NCI-H69 (cell line): ENCODE measurements around the gene CYTH3.

ENCODE experiments used
- DNase-seq: peaks from one replicate; lab custom pipeline; 2025; lab: John Stamatoyannopoulos, UW

Gene CYTH3

GRCh38 chr7:6167587-6168476 is 104.6 kb downstream of the CYTH3 start:
- no peak for DNase-seq

GRCh38 chr7:6167004-6167551 is 105.3 kb downstream of the CYTH3 start:
- no peak for DNase-seq

- DNase-seq, result no peak
Observed at GRCh38 chr7:6166443-6166891, 106.0 kb downstream of the CYTH3 start.

- no peak for DNase-seq
Observed at GRCh38 chr7:6165521-6166320, 106.7 kb downstream of the CYTH3 start.

- no peak for DNase-seq
Observed at GRCh38 chr7:6165075-6165474, 107.3 kb downstream of the CYTH3 start.

- DNase-seq, result no peak
Observed at GRCh38 chr7:6164491-6164890, 107.9 kb downstream of the CYTH3 start.

GRCh38 chr7:6164010-6164409 is 108.4 kb downstream of the CYTH3 start:
- DNase-seq, result no peak

GRCh38 chr7:6163402-6163801 is 109.0 kb downstream of the CYTH3 start:
- DNase-seq, result no peak

GRCh38 chr7:6162650-6163366 is 109.6 kb downstream of the CYTH3 start:
- no peak for DNase-seq

GRCh38 chr7:6162331-6162620 is 110.1 kb downstream of the CYTH3 start:
- DNase-seq, result no peak

- no peak for DNase-seq
Observed at GRCh38 chr7:6161463-6162330, 110.7 kb downstream of the CYTH3 start.

GRCh38 chr7:6160191-6160623 is 112.2 kb downstream of the CYTH3 start:
- DNase-seq, result peak; percentile 55

- no peak for DNase-seq
Observed at GRCh38 chr7:6159524-6160031, 112.8 kb downstream of the CYTH3 start.

- no peak for DNase-seq
Observed at GRCh38 chr7:6159097-6159483, 113.3 kb downstream of the CYTH3 start.

GRCh38 chr7:6158424-6159096 is 113.9 kb downstream of the CYTH3 start:
- no peak for DNase-seq

- DNase-seq, result no peak
Observed at GRCh38 chr7:6157685-6158423, 114.6 kb downstream of the CYTH3 start.

GRCh38 chr7:6156734-6157133 is 115.7 kb downstream of the CYTH3 start:
- no peak for DNase-seq

- no peak for DNase-seq
Observed at GRCh38 chr7:6155596-6155995, 116.8 kb downstream of the CYTH3 start.

GRCh38 chr7:6154542-6155404 is 117.7 kb downstream of the CYTH3 start:
- DNase-seq, result no peak
